ENCODE data around the gene PRR16.

The PRR16 gene

GRCh38 chr5:120518581-120518980 lies 54.5 kb downstream of the PRR16 start:
- no peak for DNase-seq

- DNase-seq: no peak
Measured at GRCh38 chr5:120527251-120527650, 63.2 kb downstream of the PRR16 start.

- DNase-seq: no peak
Measured at GRCh38 chr5:120528609-120529008, 64.5 kb downstream of the PRR16 start.

GRCh38 chr5:120529386-120529785 lies 65.3 kb downstream of the PRR16 start:
- DNase-seq: no peak

- DNase-seq: no peak
Measured at GRCh38 chr5:120531215-120531614, 67.1 kb downstream of the PRR16 start.

GRCh38 chr5:120532835-120533234 lies 68.7 kb downstream of the PRR16 start:
- DNase-seq: no peak

- DNase-seq: no peak
Measured at GRCh38 chr5:120533581-120533980, 69.5 kb downstream of the PRR16 start.

- DNase-seq: no peak
Measured at GRCh38 chr5:120535900-120536299, 71.8 kb downstream of the PRR16 start.

GRCh38 chr5:120538149-120538548 lies 74.0 kb downstream of the PRR16 start:
- no peak for DNase-seq

GRCh38 chr5:120538644-120539043 lies 74.5 kb downstream of the PRR16 start:
- no peak for DNase-seq

GRCh38 chr5:120539471-120539870 lies 75.4 kb downstream of the PRR16 start:
- DNase-seq: no peak

GRCh38 chr5:120540097-120540496 lies 76.0 kb downstream of the PRR16 start:
- no peak for DNase-seq

GRCh38 chr5:120544043-120544442 lies 79.9 kb downstream of the PRR16 start:
- DNase-seq: no peak

GRCh38 chr5:120545007-120545406 lies 80.9 kb downstream of the PRR16 start:
- DNase-seq: no peak

GRCh38 chr5:120545951-120546350 lies 81.9 kb downstream of the PRR16 start:
- DNase-seq: no peak

GRCh38 chr5:120546922-120547321 lies 82.8 kb downstream of the PRR16 start:
- DNase-seq: no peak

GRCh38 chr5:120550358-120550757 lies 86.3 kb downstream of the PRR16 start:
- DNase-seq: no peak

- no peak for DNase-seq
Measured at GRCh38 chr5:120552638-120553037, 88.5 kb downstream of the PRR16 start.

GRCh38 chr5:120555345-120555744 lies 91.2 kb downstream of the PRR16 start:
- DNase-seq: no peak

- DNase-seq: no peak
Measured at GRCh38 chr5:120564013-120564412, 99.9 kb downstream of the PRR16 start.

- no peak for DNase-seq
Measured at GRCh38 chr5:120567066-120567465, 103.0 kb downstream of the PRR16 start.

GRCh38 chr5:120567921-120568320 lies 103.8 kb downstream of the PRR16 start:
- DNase-seq: no peak

GRCh38 chr5:120568711-120569110 lies 104.6 kb downstream of the PRR16 start:
- DNase-seq: no peak

GRCh38 chr5:120576588-120576987 lies 112.5 kb downstream of the PRR16 start:
- DNase-seq: no peak

GRCh38 chr5:120582635-120583034 lies 118.5 kb downstream of the PRR16 start:
- no peak for DNase-seq

GRCh38 chr5:120586646-120587045 lies 122.5 kb downstream of the PRR16 start:
- DNase-seq: no peak
